Transverse colon (tissue), 4 donors: ENCODE measurements around the gene ATL3. TPM values are rescaled to one million over a fixed set of nuclear protein-coding genes. Genes with fewer than 3 reads are reported as not detected.
A peak's percentile ranks its signal among the peaks of the same experiment; 100 is the strongest.

Experiments
- DNase-seq: peaks from one replicate; pipeline ENCODE4 v3.0.0-alpha.2; 2019
- H3K27ac ChIP-seq, 4 donors: fragments of 200-600 bp; sonication (generic); 2 replicates each; pipeline ENCODE4 v1.5.1; 2016 to 2018; ENCODE audit warnings: inconsistent platforms in 4 of 4
- H3K27me3 ChIP-seq: fragments of 200-600 bp; sonication (generic); 2 replicates; pipeline ENCODE4 v1.5.1; 2017; ENCODE audit warnings: inconsistent platforms
- H3K36me3 ChIP-seq, 4 donors: fragments of 200-600 bp; sonication (generic); 2 replicates each; pipeline ENCODE4 v1.5.1; 2017 to 2019; ENCODE audit warnings: inconsistent platforms in 4 of 4
- H3K4me1 ChIP-seq, 4 donors: fragments of 200-600 bp; sonication (generic); 2 replicates each; pipeline ENCODE4 v1.5.1; 2017 to 2020; ENCODE audit warnings: inconsistent platforms in 4 of 4
- H3K4me3 ChIP-seq, 4 donors: fragments of 200-600 bp; sonication (generic); 1 replicate in 1 of 4; 2 replicates in 3 of 4; pipeline versions ENCODE4 v1.5.1 to v1.6.1; 2017 to 2019; ENCODE audit warnings: inconsistent platforms in 4 of 4
- H3K9me3 ChIP-seq, 2 donors: fragments of 200-600 bp; sonication (generic); 2 replicates each; pipeline ENCODE4 v1.5.1; 2017 to 2019; ENCODE audit warnings: inconsistent platforms in 2 of 2
- EP300 ChIP-seq: sonication (generic); formaldehyde crosslinking; IDR thresholded peaks from one replicate; pipeline ENCODE4 v1.6.1; 2017; ENCODE audit warnings: antibody characterized with exemption, low read depth
- POLR2A ChIP-seq: fragments of 450-650 bp; IDR thresholded peaks from one replicate; pipeline ENCODE4 v1.6.1; 2016; ENCODE audit warnings: antibody characterized with exemption, mild to moderate bottlenecking, moderate library complexity
- POLR2AphosphoS5 ChIP-seq, 3 donors: sonication (generic); formaldehyde crosslinking; IDR thresholded peaks; one replicate each; pipeline ENCODE4 v1.6.1; 2016; ENCODE audit warnings: antibody characterized with exemption in 3 of 3
- WGBS, 2 donors: methylation state at CpG; one replicate each; pipeline ENCODE4 v1.1.5; 2018; ENCODE audit warnings: low coverage in 1 of 2; 5-methylcytosine and 5-hydroxymethylcytosine counted together
- in situ Hi-C, 4 donors: fragments of 200-750 bp; cut with MboI; loops; one replicate each; pipeline versions ENCODE4 v1.15.0 to v1.15.1; 2017; ENCODE audit warnings: low sequenced_read_pairs in 3 of 4, low pct_ligation_motif_present in 1 of 4, low pct_unique_long_range_greater_than_20kb in 1 of 4
- intact Hi-C: fragments of 100-400 bp; cut with DNase I; formaldehyde crosslinking; loops from one replicate; pipeline ENCODE4 v1.15.1; 2023; ENCODE audit warnings: low total_unique reads
- total RNA-seq, 4 donors: library from RNA; depleted of rRNA; stranded (reverse); fragments of >200 nt; gene quantifications; one replicate each; pipeline ENCODE4 v1.1.0, GENCODE V29; 2016
- TF ChIP-seq, protein P1 (sequence below), 5 experiments: fragments of 200-600 bp in 3 of 5; fragments of 450-650 bp in 2 of 5; sonication (generic) in 3 of 5; IDR thresholded peaks; 1 replicate in 2 of 5; 2 replicates in 3 of 5; pipeline ENCODE4 v1.5.1; 2016 to 2017; ENCODE audit warnings: antibody characterized with exemption in 5 of 5, inconsistent platforms in 3 of 5, mild to moderate bottlenecking in 2 of 5, moderate library complexity in 1 of 5

The ATL3 gene
- total RNA-seq, 4 donors from 2014 or later: 18.7 to 60.8 (median 40.0) TPM

DNA sequence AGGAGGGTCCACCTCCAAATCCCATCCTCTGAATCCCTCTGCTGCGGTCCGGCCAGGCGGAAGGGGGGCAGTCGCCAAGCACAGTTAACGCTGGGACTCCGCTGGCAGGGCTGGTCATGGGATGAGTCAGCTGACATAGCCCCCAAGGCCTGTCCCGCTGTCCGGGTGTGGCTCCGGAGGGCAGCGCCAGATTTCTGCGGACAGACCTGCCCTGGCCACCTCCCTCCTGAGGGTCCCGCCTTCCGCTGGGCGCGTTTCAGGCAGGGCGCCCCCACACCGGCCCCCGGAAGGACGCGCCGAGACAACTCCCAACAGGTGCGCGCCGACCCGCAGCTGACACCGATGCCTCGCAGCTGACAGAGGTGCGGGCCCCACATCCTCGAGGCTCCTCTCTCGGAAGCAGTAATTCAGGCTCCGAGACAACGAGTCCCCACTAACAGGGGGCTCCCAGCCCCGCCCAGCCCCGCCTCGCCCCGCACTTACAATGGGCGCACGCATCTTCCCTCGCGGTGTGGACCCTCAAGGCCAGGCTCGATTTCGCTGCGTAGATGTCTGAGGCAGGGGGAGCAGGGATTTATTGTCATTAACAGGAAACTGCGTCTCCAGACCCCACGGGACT is 57.5 kb downstream of the ATL3 start:
- H3K27ac ChIP-seq: peak overlapping the region; percentile 66 to 86 (median 78)
- H3K9me3 ChIP-seq: no peaks in the 10 kb centered on the region
- peak; percentile 38 for DNase-seq
- 9% methylated on average over 30 of the region's 45 CpGs; no CpG with 5 or more reads in 1 of the 2 donors for WGBS, 2 donors
- H3K36me3 ChIP-seq: no peaks in the 10 kb centered on the region
- TF ChIP-seq, protein P1, sequence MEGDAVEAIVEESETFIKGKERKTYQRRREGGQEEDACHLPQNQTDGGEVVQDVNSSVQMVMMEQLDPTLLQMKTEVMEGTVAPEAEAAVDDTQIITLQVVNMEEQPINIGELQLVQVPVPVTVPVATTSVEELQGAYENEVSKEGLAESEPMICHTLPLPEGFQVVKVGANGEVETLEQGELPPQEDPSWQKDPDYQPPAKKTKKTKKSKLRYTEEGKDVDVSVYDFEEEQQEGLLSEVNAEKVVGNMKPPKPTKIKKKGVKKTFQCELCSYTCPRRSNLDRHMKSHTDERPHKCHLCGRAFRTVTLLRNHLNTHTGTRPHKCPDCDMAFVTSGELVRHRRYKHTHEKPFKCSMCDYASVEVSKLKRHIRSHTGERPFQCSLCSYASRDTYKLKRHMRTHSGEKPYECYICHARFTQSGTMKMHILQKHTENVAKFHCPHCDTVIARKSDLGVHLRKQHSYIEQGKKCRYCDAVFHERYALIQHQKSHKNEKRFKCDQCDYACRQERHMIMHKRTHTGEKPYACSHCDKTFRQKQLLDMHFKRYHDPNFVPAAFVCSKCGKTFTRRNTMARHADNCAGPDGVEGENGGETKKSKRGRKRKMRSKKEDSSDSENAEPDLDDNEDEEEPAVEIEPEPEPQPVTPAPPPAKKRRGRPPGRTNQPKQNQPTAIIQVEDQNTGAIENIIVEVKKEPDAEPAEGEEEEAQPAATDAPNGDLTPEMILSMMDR (IDR thresholded peaks at IDR 0.05): no peak
- TF ChIP-seq POLR2A: no peak
- TF ChIP-seq POLR2AphosphoS5 (IDR thresholded peaks at IDR 0.05): no peak
- no peak for TF ChIP-seq EP300
- in situ Hi-C loops: no loop called here
- H3K4me3 ChIP-seq: peak overlapping the region; percentile 55 to 87 (median 58)
- H3K4me1 ChIP-seq: peaks cover 14 to 43% (median 21%) of the 10 kb centered on the region in 4 donors
- intact Hi-C loops: no loop called here
- no peaks in the 10 kb centered on the region for H3K27me3 ChIP-seq

DNA sequence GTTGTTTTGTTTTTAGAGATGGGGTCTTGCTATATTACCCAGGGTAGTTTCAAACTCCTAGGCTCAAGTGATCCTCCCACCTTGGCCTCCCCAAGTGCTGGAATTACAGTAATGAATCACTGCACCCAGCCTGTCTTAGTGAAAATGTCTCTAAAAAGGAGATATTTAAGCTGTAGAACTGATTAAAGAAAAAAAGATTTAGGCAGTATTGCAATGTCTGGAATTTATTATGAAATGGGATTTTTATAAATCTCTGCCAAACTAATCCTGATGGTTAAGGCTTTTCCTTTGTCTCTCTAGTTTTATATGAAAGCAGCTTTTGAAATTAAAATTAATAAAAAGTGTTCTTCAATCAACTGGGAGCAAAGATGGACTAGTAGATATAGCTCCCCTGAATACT is 59.0 kb downstream of the ATL3 start:
- H3K4me3 ChIP-seq: no peak overlapping the region
- intact Hi-C loops (no loop called here), in situ Hi-C loops (no loop called here)
- TF ChIP-seq EP300 (no peak), POLR2A (no peak), POLR2AphosphoS5 (IDR thresholded peaks at IDR 0.05) (no peak)
- TF ChIP-seq, protein P1 (IDR thresholded peaks at IDR 0.05): no peak
- H3K27ac ChIP-seq: peak overlapping the region in 2 of 4 donors; percentile 66 to 80
- H3K27me3 ChIP-seq: no peaks in the 10 kb centered on the region
- H3K36me3 ChIP-seq: no peaks in the 10 kb centered on the region
- no peaks in the 10 kb centered on the region for H3K9me3 ChIP-seq
- DNase-seq: no peak
- H3K4me1 ChIP-seq: peaks cover 14 to 43% (median 21%) of the 10 kb centered on the region in 4 donors

DNA sequence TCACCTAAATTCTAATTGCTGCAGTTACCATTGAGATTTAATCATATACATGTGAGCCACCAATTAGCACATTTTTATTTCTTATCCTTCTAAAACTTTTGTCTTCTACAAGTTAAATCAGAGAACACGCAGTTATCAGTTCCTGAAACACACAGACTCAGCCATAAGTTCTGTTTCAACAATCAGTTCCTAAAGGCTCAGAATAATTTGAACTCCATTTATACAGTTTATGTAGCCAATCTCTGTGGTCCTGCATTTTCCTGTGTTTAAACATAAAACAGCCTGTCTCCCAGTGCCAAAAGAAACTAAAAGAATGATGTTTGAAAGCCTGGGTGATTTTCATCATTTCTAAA is 59.8 kb downstream of the ATL3 start:
- no peak overlapping the region for H3K4me3 ChIP-seq
- TF ChIP-seq, protein P1 (IDR thresholded peaks at IDR 0.05): peak in 1 of 5 experiments; percentile 2
- TF ChIP-seq POLR2AphosphoS5 (IDR thresholded peaks at IDR 0.05): no peak
- peaks cover 14 to 43% (median 21%) of the 10 kb centered on the region in 4 donors for H3K4me1 ChIP-seq
- no peaks in the 10 kb centered on the region for H3K27me3 ChIP-seq
- in situ Hi-C loops (no loop called here), intact Hi-C loops (no loop called here)
- WGBS, 2 donors: 74 to 89% methylated on average over 1 of the region's 1 CpG
- no peaks in the 10 kb centered on the region for H3K9me3 ChIP-seq
- H3K36me3 ChIP-seq: no peaks in the 10 kb centered on the region
- peak overlapping the region; percentile 11 to 57 (median 39) for H3K27ac ChIP-seq
- DNase-seq: no peak

DNA sequence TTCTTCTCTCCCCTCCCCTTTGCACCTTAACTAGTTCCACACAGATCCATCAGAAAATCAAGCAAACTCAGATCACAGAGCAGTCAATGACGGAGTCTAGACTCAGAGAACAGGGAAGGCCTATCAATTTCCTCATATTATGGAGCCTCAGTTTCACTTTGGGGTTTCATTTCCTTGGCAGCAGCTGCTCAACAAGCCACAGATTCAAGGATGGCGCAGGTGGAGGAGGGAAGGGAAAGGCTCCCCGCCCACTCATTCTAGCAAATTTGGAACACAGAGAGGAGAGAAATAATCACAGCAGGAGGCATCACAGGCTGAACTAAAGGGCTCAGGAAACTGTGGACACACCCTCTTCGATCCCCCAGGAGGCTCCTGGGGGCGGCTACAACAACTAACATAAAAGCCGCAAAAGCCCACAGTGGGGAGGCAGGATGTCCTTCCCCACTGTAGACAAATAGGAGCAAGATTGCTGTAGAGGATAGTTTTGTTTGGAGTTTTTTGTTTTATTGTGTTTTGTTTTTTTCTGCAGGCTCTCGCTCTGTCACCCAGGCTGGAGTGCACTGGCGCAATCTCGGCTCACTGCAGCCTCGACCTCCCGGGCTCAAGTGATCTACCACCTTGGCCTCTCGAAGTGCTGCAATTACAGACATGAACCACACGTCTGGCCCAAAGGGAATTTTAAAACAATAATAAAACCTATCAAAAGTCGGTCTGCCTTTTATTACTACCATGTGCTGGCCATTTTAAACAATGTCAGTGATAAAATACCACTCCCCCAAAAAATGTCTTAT is 60.4 kb downstream of the ATL3 start:
- TF ChIP-seq POLR2A: no peak
- TF ChIP-seq, protein P1 (IDR thresholded peaks at IDR 0.05): peak in 2 of 5 experiments; percentile 12 to 28
- Histone ChIP-seq H3K9me3 (no peaks in the 10 kb centered on the region), H3K36me3 (no peaks in the 10 kb centered on the region), H3K27ac (peak overlapping the region; percentile 16 to 57 (median 46)), H3K4me1 (peaks cover 14 to 43% (median 21%) of the 10 kb centered on the region in 4 donors), H3K4me3 (peak overlapping the region in 1 of 4 donors; percentile 6), H3K27me3 (no peaks in the 10 kb centered on the region)
- in situ Hi-C loops: no loop called here
- no peak for DNase-seq
- 61 to 65% methylated on average over 10 to 14 of the region's 14 CpGs for WGBS, 2 donors
- intact Hi-C loops: no loop called here
